ENCODE measurements around the gene ATRX.

DNA sequence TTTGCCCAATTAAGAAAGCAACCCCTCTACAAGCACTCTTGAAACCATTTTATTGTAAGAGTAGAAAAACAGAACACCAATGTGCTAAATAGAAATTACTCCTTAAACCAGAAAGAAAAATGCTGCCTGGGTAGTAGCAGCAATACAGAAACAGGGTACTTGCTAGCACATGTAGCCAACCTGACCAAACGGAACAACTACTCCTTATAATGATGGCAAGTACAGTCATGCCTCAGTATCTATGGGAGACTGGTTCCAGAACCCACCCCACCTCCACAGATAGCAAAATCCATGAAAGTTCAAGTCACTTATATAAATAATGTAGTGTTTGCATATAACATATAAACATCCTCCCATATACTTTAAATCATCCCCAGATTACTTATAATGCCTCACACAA is 168.8 kb downstream of the ATRX start:
- TF ChIP-seq EZH2 (IDR thresholded peaks at IDR 0.05) (no peak), EZH2phosphoT487 (IDR thresholded peaks at IDR 0.05; ENCODE audit: borderline replicate concordance) (no peak), ZNF274 (IDR thresholded peaks at IDR 0.05; ENCODE audit: low read depth, low read length) (no peak)
- TF ChIP-seq, protein P1, sequence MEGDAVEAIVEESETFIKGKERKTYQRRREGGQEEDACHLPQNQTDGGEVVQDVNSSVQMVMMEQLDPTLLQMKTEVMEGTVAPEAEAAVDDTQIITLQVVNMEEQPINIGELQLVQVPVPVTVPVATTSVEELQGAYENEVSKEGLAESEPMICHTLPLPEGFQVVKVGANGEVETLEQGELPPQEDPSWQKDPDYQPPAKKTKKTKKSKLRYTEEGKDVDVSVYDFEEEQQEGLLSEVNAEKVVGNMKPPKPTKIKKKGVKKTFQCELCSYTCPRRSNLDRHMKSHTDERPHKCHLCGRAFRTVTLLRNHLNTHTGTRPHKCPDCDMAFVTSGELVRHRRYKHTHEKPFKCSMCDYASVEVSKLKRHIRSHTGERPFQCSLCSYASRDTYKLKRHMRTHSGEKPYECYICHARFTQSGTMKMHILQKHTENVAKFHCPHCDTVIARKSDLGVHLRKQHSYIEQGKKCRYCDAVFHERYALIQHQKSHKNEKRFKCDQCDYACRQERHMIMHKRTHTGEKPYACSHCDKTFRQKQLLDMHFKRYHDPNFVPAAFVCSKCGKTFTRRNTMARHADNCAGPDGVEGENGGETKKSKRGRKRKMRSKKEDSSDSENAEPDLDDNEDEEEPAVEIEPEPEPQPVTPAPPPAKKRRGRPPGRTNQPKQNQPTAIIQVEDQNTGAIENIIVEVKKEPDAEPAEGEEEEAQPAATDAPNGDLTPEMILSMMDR (IDR thresholded peaks at IDR 0.05 in 2 of 3, conservative IDR thresholded peaks at IDR 0.05 in 1 of 3; ENCODE audit: borderline replicate concordance in 1 of 3, insufficient read depth in 1 of 3, low read depth in 2 of 3, low read length in 2 of 3): no peak
- TF ChIP-seq, protein P2, sequence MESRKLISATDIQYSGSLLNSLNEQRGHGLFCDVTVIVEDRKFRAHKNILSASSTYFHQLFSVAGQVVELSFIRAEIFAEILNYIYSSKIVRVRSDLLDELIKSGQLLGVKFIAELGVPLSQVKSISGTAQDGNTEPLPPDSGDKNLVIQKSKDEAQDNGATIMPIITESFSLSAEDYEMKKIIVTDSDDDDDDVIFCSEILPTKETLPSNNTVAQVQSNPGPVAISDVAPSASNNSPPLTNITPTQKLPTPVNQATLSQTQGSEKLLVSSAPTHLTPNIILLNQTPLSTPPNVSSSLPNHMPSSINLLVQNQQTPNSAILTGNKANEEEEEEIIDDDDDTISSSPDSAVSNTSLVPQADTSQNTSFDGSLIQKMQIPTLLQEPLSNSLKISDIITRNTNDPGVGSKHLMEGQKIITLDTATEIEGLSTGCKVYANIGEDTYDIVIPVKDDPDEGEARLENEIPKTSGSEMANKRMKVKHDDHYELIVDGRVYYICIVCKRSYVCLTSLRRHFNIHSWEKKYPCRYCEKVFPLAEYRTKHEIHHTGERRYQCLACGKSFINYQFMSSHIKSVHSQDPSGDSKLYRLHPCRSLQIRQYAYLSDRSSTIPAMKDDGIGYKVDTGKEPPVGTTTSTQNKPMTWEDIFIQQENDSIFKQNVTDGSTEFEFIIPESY (IDR thresholded peaks at IDR 0.05; ENCODE audit: extremely low read depth, insufficient replicate concordance, low read length): no peak
